H1 (cell line): Measurements from ENCODE around the gene PTCD3. TPM values are rescaled to one million over a fixed set of nuclear protein-coding genes. Genes with fewer than 3 reads are reported as not detected.

ENCODE experiments used
- BRCA1 ChIP-seq: IDR thresholded peaks from 2 replicates; pipeline ENCODE4 v1.6.1; 2012; ENCODE audit warnings: low read depth, low read length, improper control_type of control experiment
- CTBP2 ChIP-seq: IDR thresholded peaks from 2 replicates; pipeline ENCODE4 v1.7.0; 2011; ENCODE audit warnings: borderline replicate concordance, mild to moderate bottlenecking, moderate library complexity, mixed read lengths, low read length; ENCODE audit not compliant: insufficient read depth, insufficient read length
- E2F6 ChIP-seq: IDR thresholded peaks from 2 replicates; pipeline ENCODE4 v1.6.1; 2012; ENCODE audit warnings: inconsistent platforms
- EZH2 ChIP-seq: fragments of 200-600 bp; sonication (generic); IDR thresholded peaks from 2 replicates; pipeline ENCODE4 v1.7.1; 2012; ENCODE audit warnings: low read depth, mild to moderate bottlenecking, moderate library complexity, low read length, inconsistent platforms; ENCODE audit not compliant: severe bottlenecking
- SP1 ChIP-seq: IDR thresholded peaks from 2 replicates; pipeline ENCODE4 v1.6.1; 2011; ENCODE audit warnings: low read depth, low read length
- TBP ChIP-seq: IDR thresholded peaks from 2 replicates; pipeline ENCODE4 v1.6.1; 2011; ENCODE audit warnings: low read depth, low read length, improper control_type of control experiment
- polyA plus RNA-seq, 7 experiments: library from polyadenylated mRNA; depleted of rRNA in 3 of 7; stranded (reverse) in 5 of 7; unstranded in 2 of 7; fragments of >200 nt in 5 of 7; fragments of 200-250 nt in 2 of 7; gene quantifications; 1 replicate in 5 of 7; 2 replicates in 1 of 7; 4 replicates in 1 of 7; pipeline versions ENCODE4 v1.2.1 to v1.2.3, GENCODE V29; 2011 to 2013; ENCODE audit warnings: missing spikeins in 2 of 7, mixed read lengths in 2 of 7
- total RNA-seq: library from RNA; stranded (reverse); fragmentation: NEBNext Ultra II Directional; extraction: Animal tissue kit (Norgen Biotek cat#: 25700); gene quantifications from 2 replicates; pipeline ENCODE4 v1.2.1, GENCODE V29; 2021

The PTCD3 gene
- total and polyA plus RNA-seq, 2 of the 8 experiments (the other 6 are each of a cell fraction or from before 2014, with no cell fraction given), result 64.3 to 192 TPM

- no peak for TF ChIP-seq E2F6
- no peak for TF ChIP-seq SP1
- no peak for TF ChIP-seq BRCA1
- TF ChIP-seq EZH2, result no peak
- TF ChIP-seq CTBP2, result no peak
- TF ChIP-seq TBP, result no peak
Observed at GRCh38 chr2:86185517-86186212, 79.6 kb downstream of the PTCD3 start (continued).
